Type B pancreatic cell (in vitro differentiated cells): ENCODE measurements around the gene ENTHD1. TPM values are rescaled to one million over a fixed set of nuclear protein-coding genes. Genes with fewer than 3 reads are reported as not detected.
A peak's percentile ranks its signal among the peaks of the same experiment; 100 is the strongest.

Source experiments
- DNase-seq: peaks from one replicate; pipeline ENCODE4 v3.0.0; 2021; ENCODE audit warnings: mixed read lengths; ENCODE audit not compliant: unreplicated experiment; ENCODE audit errors: extremely low spot score
- H3K27ac Mint-ChIP-seq: 2 replicates; pipeline ENCODE4 v1.8.0; 2021; ENCODE audit warnings: mild to moderate bottlenecking, mixed read lengths
- H3K27me3 Mint-ChIP-seq: 2 replicates; pipeline ENCODE4 v1.8.0; 2021; ENCODE audit warnings: mixed read lengths
- H3K36me3 Mint-ChIP-seq: 2 replicates; pipeline ENCODE4 v1.8.0; 2021; ENCODE audit warnings: mixed read lengths
- H3K4me1 Mint-ChIP-seq: one replicate; pipeline ENCODE4 v1.8.0; 2021; ENCODE audit warnings: mixed read lengths; ENCODE audit not compliant: unreplicated experiment
- H3K4me3 Mint-ChIP-seq: 2 replicates; pipeline ENCODE4 v1.8.0; 2021; ENCODE audit warnings: mild to moderate bottlenecking, mixed read lengths
- H3K9me3 Mint-ChIP-seq: 2 replicates; pipeline ENCODE4 v1.8.0; 2021; ENCODE audit warnings: mixed read lengths
- CTCF ChIP-seq: fragments of 200-600 bp; sonication (generic); conservative IDR thresholded peaks from 2 replicates; pipeline ENCODE4 v1.5.0; 2021; ENCODE audit warnings: antibody characterized with exemption, mild to moderate bottlenecking
- total RNA-seq: library from RNA; stranded (reverse); gene quantifications from 2 replicates; pipeline ENCODE4 v1.2.1, GENCODE V29; 2021; ENCODE audit warnings: low replicate concordance

ENTHD1 gene
- total RNA-seq, 1 donor from 2014 or later: not detected

DNA sequence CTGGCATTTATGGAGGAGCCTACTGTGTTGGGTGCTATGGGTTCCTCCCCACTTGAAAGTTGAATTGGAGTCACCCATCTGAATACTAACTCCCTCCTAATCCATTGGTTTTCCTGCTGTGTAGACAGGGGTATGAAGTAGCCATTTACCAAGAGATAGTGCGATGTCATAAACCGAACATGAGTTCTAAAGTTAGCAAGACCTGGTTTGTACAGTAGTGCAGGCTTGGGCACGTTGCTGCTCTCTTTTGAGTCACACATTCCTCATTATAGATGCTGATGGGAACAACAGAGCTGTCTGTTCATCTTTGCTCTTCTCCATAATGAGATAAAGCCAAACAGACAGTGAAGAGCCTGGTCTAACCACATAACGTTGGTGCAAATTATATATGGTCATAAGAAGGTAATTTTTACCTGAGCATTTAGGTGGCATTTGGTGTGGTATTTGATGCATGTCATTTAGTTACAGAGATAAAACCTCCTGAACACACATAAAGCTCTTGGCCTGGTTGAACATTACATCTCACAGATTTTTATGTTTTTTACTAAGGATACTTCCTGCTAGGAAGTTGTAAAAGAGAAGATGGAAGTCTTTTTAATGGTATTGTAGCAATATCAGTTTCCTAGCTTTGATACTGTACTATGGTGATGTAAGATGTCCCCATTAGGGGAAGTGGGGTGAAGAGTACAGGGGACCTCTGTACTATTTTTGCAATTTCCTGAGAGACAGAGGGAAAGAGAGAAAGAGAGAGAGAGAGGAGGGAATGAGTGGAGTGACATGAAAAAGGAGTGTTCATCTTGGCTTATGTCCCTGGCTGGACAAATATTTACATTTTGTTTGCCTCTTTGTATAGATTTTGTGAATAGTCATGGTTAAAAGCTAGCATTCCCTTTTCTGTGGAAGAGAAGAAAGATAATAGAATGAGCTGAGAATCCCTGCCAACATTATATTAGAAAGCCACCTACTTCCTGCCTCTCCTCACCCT is 35.3 kb upstream of the ENTHD1 start:
- Mint-ChIP-seq H3K36me3 (no peaks in the 10 kb centered on the region), H3K27ac (no peak overlapping the region), H3K27me3 (peaks cover 25% of the 10 kb centered on the region), H3K9me3 (no peaks in the 10 kb centered on the region), H3K4me3 (no peak overlapping the region), H3K4me1 (no peaks in the 10 kb centered on the region)
- no peak for TF ChIP-seq CTCF
- no peak for DNase-seq

- Mint-ChIP-seq H3K4me1 (no peaks in the 10 kb centered on the region), H3K9me3 (no peaks in the 10 kb centered on the region), H3K4me3 (no peak overlapping the region), H3K36me3 (no peaks in the 10 kb centered on the region), H3K27me3 (peaks cover 17% of the 10 kb centered on the region), H3K27ac (no peak overlapping the region)
- no peak for DNase-seq
- peak; percentile 61 for TF ChIP-seq CTCF
These were observed 34.0 kb upstream of the ENTHD1 start for GRCh38 chr22:39927544-39927943.

DNA sequence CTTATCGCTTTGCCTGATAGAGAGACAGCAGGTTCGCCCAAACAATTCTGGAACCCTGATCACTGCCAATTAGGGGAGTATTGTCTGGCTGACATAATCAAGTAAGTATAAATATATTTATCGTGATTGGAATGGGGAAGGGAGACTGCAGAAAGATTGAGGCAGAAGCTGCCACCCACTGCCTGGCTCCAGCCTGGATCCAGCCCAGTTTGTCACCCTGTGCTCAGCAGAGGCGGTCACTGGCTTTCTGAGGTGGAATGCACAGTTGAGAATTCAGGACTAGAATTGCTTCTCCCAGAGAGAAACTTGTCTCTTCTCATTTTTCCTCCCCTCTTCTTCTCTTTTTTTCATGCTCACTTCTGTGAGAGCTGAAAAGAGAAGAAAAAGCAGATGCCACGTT is 33.2 kb upstream of the ENTHD1 start:
- H3K4me3 Mint-ChIP-seq: no peak overlapping the region
- TF ChIP-seq CTCF: no peak
- no peak overlapping the region for H3K27ac Mint-ChIP-seq
- no peak for DNase-seq
- H3K27me3 Mint-ChIP-seq: peaks cover 25% of the 10 kb centered on the region
- H3K36me3 Mint-ChIP-seq: no peaks in the 10 kb centered on the region
- H3K9me3 Mint-ChIP-seq: no peaks in the 10 kb centered on the region
- no peaks in the 10 kb centered on the region for H3K4me1 Mint-ChIP-seq

- DNase-seq: no peak
- no peak for TF ChIP-seq CTCF
- Mint-ChIP-seq H3K4me3 (no peak overlapping the region), H3K27ac (no peak overlapping the region), H3K4me1 (no peaks in the 10 kb centered on the region), H3K9me3 (no peaks in the 10 kb centered on the region), H3K27me3 (peaks cover 25% of the 10 kb centered on the region), H3K36me3 (no peaks in the 10 kb centered on the region)
These were observed 32.5 kb upstream of the ENTHD1 start for GRCh38 chr22:39925909-39926679.

DNA sequence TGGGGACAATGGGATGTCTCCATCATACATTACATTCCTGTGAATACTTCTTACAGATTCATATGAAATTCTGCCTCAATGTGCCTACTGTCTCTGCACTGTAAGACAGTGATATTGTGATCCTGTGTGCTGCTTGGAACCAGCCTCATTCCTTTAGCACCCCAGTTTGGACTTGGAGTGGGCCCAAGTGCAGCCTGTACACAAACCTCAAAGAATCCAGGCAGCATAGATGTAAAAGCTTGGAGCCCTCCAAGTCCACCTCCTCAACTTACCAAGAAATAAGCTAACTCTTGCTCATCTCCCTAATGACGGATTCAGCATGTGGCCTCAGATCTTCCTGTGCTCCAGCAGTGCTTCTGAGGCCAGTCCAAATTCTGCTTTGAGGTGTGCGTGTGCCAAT is 31.7 kb upstream of the ENTHD1 start:
- Mint-ChIP-seq H3K27me3 (peaks cover 27% of the 10 kb centered on the region), H3K9me3 (no peaks in the 10 kb centered on the region), H3K4me1 (peaks cover 3% of the 10 kb centered on the region), H3K36me3 (no peaks in the 10 kb centered on the region), H3K27ac (no peak overlapping the region), H3K4me3 (no peak overlapping the region)
- DNase-seq: no peak
- no peak for TF ChIP-seq CTCF
